GM10266 (cell line): ENCODE measurements around the gene ZFP69B.

Source experiments
- DNase-seq: peaks from one replicate; pipeline ENCODE4 v3.0.0; 2012; ENCODE audit errors: extremely low spot score
- CTCF ChIP-seq: IDR thresholded peaks from 2 replicates; pipeline ENCODE4 v1.5.1; 2012; ENCODE audit warnings: mild to moderate bottlenecking, low read depth; ENCODE audit not compliant: control insufficient read depth, insufficient read depth; ENCODE audit errors: missing control alignments

Gene ZFP69B

GRCh38 chr1:40422630-40423263, 27.5 kb upstream of the ZFP69B start:
- TF ChIP-seq CTCF: no peak
- DNase-seq: no peak

- TF ChIP-seq CTCF: no peak
- no peak for DNase-seq
Measured at GRCh38 chr1:40423264-40423642, 27.0 kb upstream of the ZFP69B start.

- no peak for DNase-seq
- no peak for TF ChIP-seq CTCF
Measured at GRCh38 chr1:40423951-40424618, 26.2 kb upstream of the ZFP69B start.

- no peak for TF ChIP-seq CTCF
- DNase-seq: no peak
Measured at GRCh38 chr1:40425198-40425597, 25.1 kb upstream of the ZFP69B start.

GRCh38 chr1:40431385-40431784, 18.9 kb upstream of the ZFP69B start:
- TF ChIP-seq CTCF: no peak
- no peak for DNase-seq

GRCh38 chr1:40432644-40433390, 17.5 kb upstream of the ZFP69B start:
- DNase-seq: no peak
- no peak for TF ChIP-seq CTCF

GRCh38 chr1:40435471-40435870, 14.8 kb upstream of the ZFP69B start:
- no peak for TF ChIP-seq CTCF

More at GRCh38 chr1:40435471-40435870, 14.8 kb upstream of the ZFP69B start:
- DNase-seq: no peak
